T-cell (primary cell): Measurements from ENCODE around the gene GNB5. TPM values are rescaled to one million over a fixed set of nuclear protein-coding genes. Genes with fewer than 3 reads are reported as not detected.

Experiments used
- ATAC-seq, 4 experiments: fragments of 200-7000 bp in 3 of 4; fragments of 150-1000 bp in 1 of 4; cut with Tn5 transposase; replicated peaks in 1 of 4; 1 replicate in 3 of 4; 2 replicates in 1 of 4; pipeline ENCODE4 v1.10.0; 2021; ENCODE audit warnings: moderate library complexity in 3 of 4, mild to moderate bottlenecking in 2 of 4, moderate number of reproducible peaks in 1 of 4
- CTCF ChIA-PET, 2 donors: fragments of 300-600 bp; sonication (Branson Sonifier 250); formaldehyde crosslinking; loops; one replicate each; lab custom pipeline; 2022; ENCODE audit warnings: antibody characterized with exemption in 2 of 2; lab: Charles Lee
- POLR2A ChIA-PET, 2 donors: fragments of 300-600 bp; sonication (Branson Sonifier 250); formaldehyde crosslinking; loops; one replicate each; lab custom pipeline; 2022; ENCODE audit warnings: antibody characterized with exemption in 2 of 2; lab: Charles Lee
- DNase-seq, 35 experiments: peaks; one replicate each; pipeline versions ENCODE4 v3.0.0 to v3.0.0-alpha.2; 2013 to 2023
- H3K27ac ChIP-seq: one replicate; pipeline ENCODE4 v1.5.1; 2013; ENCODE audit warnings: low read length
- H3K27me3 ChIP-seq, 2 experiments: replicated peaks in 1 of 2; 1 replicate in 1 of 2; 2 replicates in 1 of 2; pipeline versions ENCODE4 v1.6.1 to v1.7.0; 2013; ENCODE audit warnings: low read length in 1 of 2, mixed read lengths in 1 of 2; ENCODE audit not compliant: control insufficient read depth in 2 of 2, insufficient read depth in 2 of 2; ENCODE audit errors: extremely low read depth in 1 of 2
- H3K36me3 ChIP-seq, 2 donors: 1 replicate in 1 of 2; 2 replicates in 1 of 2; pipeline versions ENCODE4 v1.6.1 to v1.7.0; 2013; ENCODE audit warnings: low read length in 1 of 2; ENCODE audit not compliant: control insufficient read depth in 2 of 2, insufficient read depth in 1 of 2; ENCODE audit errors: extremely low read depth in 1 of 2
- H3K4me1 ChIP-seq, 2 experiments: 1 replicate in 1 of 2; 2 replicates in 1 of 2; pipeline versions ENCODE4 v1.6.1 to v1.7.0; 2013; ENCODE audit warnings: low read length in 2 of 2, mixed read lengths in 1 of 2; ENCODE audit not compliant: insufficient read depth in 2 of 2, control insufficient read depth in 1 of 2; ENCODE audit errors: extremely low read depth in 1 of 2
- H3K4me3 ChIP-seq, 2 donors: 1 replicate in 1 of 2; 2 replicates in 1 of 2; pipeline versions ENCODE4 v1.5.1 to v1.7.0; 2013; ENCODE audit warnings: mild to moderate bottlenecking in 2 of 2, low read length in 1 of 2, moderate library complexity in 1 of 2; ENCODE audit not compliant: control insufficient read depth in 1 of 2; ENCODE audit errors: extremely low read depth in 1 of 2
- H3K9me3 ChIP-seq: 2 replicates; pipeline ENCODE4 v1.7.0; 2013
- H3K27ac Mint-ChIP-seq, 2 donors: one replicate each; pipeline ENCODE4 v1.8.0; 2020 to 2021; ENCODE audit warnings: mild to moderate bottlenecking in 2 of 2, mixed read lengths in 2 of 2
- H3K27me3 Mint-ChIP-seq, 2 donors: one replicate each; pipeline ENCODE4 v1.8.0; 2021 to 2022; ENCODE audit warnings: mixed read lengths in 2 of 2
- H3K36me3 Mint-ChIP-seq: one replicate; pipeline ENCODE4 v1.8.0; 2021; ENCODE audit warnings: mixed read lengths
- H3K4me1 Mint-ChIP-seq, 3 donors: one replicate each; pipeline ENCODE4 v1.8.0; 2020 to 2022; ENCODE audit warnings: mixed read lengths in 3 of 3, mild to moderate bottlenecking in 1 of 3
- H3K4me3 Mint-ChIP-seq, 3 donors: one replicate each; pipeline ENCODE4 v1.8.0; 2020 to 2022; ENCODE audit warnings: mild to moderate bottlenecking in 3 of 3, mixed read lengths in 3 of 3, moderate library complexity in 3 of 3
- H3K9me3 Mint-ChIP-seq, 3 donors: one replicate each; pipeline ENCODE4 v1.8.0; 2020 to 2022; ENCODE audit warnings: mixed read lengths in 3 of 3
- whole genome bisulfite sequencing: methylation state at CpG from one replicate; pipeline ENCODE4 v1.1.5; 2013; ENCODE audit warnings: missing lambda C conversion rate; ENCODE audit not compliant: insufficient coverage; 5-methylcytosine and 5-hydroxymethylcytosine counted together
- total RNA-seq, 35 experiments: library from RNA in 6 of 35; stranded (reverse) in 6 of 35; fragments of 120-200 nt in 1 of 35; gene quantifications; one replicate each; pipeline versions ENCODE4 v1.2.1 to v1.2.4 and lab custom pipeline; 2013 to 2026

The GNB5 gene
- total RNA-seq, 5 donors from 2014 or later (not counting 1 experiment from before 2014, with no cell fraction given) = 39.7 to 74.4 (median 54.7) TPM

DNA sequence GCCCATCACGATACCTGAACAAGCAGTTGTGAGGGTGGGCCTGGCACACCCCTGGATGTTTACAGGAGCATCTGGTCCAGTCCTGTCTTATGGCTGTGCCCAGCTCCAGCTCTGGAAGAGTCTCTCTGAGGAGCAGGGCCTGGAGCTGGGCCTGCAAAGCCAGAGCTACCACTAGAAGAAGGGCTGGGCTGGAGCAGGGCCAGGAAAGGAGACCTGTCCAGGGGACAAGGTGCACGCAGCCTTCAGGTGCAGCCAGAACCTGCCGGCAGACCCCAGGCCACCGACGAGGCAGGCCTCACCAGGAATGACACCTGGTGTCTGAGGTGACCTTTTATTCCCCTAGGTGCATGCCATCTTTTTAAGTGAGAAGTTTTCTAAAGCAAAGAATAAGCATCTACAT, 70.2 kb downstream of the GNB5 start:
- peaks cover 6 to 10% (median 10%) of the 10 kb centered on the region in 3 donors for H3K4me1 Mint-ChIP-seq

DNA sequence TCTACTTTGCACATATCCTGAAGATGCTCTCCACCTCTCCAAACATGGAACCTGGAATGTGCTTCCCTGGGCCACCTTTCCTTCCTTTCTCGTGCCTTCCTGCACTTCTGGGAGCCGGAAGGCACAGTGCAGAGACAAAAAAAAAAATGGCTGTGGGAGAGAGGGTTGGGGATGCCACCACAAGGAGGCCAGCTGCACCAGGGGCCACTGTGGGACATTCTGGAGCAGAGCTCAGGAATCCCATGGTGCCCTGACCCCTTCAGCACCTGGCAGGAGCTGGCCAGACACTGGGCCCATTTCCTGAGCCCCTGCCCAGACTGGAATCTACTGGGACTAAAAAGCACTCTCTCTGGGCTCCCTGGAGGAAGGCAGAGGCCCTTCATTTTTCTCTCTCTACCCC, 70.7 kb downstream of the GNB5 start:
- Mint-ChIP-seq H3K9me3 (no peaks in the 10 kb centered on the region), H3K4me3 (no peak overlapping the region), H3K4me1 (peaks cover 8 to 15% (median 15%) of the 10 kb centered on the region in 3 donors), H3K36me3 (peaks cover 15% of the 10 kb centered on the region), H3K27me3 (no peaks in the 10 kb centered on the region), H3K27ac (no peak overlapping the region)
- Histone ChIP-seq H3K9me3 (no peaks in the 10 kb centered on the region), H3K36me3 (peaks cover 10 to 16% of the 10 kb centered on the region in 2 donors), H3K27me3 (no peaks in the 10 kb centered on the region), H3K4me1 (no peaks in the 10 kb centered on the region), H3K27ac (no peak overlapping the region), H3K4me3 (no peak overlapping the region)
- POLR2A ChIA-PET = no interaction called here
- DNase-seq (no peak), ATAC-seq (no peak)
- no CpG with 5 or more reads among the region's 2 CpGs for WGBS
- CTCF ChIA-PET = no interaction called here

More for the DNA sequence above, 70.2 kb downstream of the GNB5 start:
- Mint-ChIP-seq H3K36me3 (peaks cover 15% of the 10 kb centered on the region), H3K27me3 (no peaks in the 10 kb centered on the region), H3K9me3 (no peaks in the 10 kb centered on the region), H3K27ac (no peak overlapping the region), H3K4me3 (no peak overlapping the region)
- ChIA-PET POLR2A (no interaction called here), CTCF (no interaction called here)
- DNase-seq (no peak), ATAC-seq (no peak)
- H3K27ac ChIP-seq = no peak overlapping the region
- peaks cover 12 to 21% of the 10 kb centered on the region in 2 donors for H3K36me3 ChIP-seq
- WGBS = 100% methylated on average over 3 of the region's 5 CpGs
- H3K4me3 ChIP-seq = no peak overlapping the region
- H3K27me3 ChIP-seq = no peaks in the 10 kb centered on the region
- H3K9me3 ChIP-seq = no peaks in the 10 kb centered on the region
- no peaks in the 10 kb centered on the region for H3K4me1 ChIP-seq

- H3K9me3 Mint-ChIP-seq = no peaks in the 10 kb centered on the region
- ChIA-PET CTCF (interaction anchor here in 1 of 2 donors (0.7 kb wide), 1 partner anchor 113 kb away, joined by 5 read pairs; no protein-coding TSS in a partner anchor), POLR2A (interaction anchor here (0.6 to 0.7 kb wide), 5 partner anchors 14 to 181 kb away, joined by 3 to 12 read pairs (median 5); no protein-coding TSS in a partner anchor)
- H3K9me3 ChIP-seq = no peaks in the 10 kb centered on the region
- ATAC-seq (no peak), DNase-seq (no peak)
- H3K4me3 Mint-ChIP-seq = no peak overlapping the region
- peaks cover 7% of the 10 kb centered on the region for H3K36me3 Mint-ChIP-seq
- H3K27ac ChIP-seq = no peak overlapping the region
- 84% methylated on average over 2 of the region's 3 CpGs for WGBS
- H3K27me3 Mint-ChIP-seq = no peaks in the 10 kb centered on the region
- no peaks in the 10 kb centered on the region for H3K27me3 ChIP-seq
- H3K4me3 ChIP-seq = no peak overlapping the region
- H3K4me1 Mint-ChIP-seq = peaks cover 8 to 16% (median 15%) of the 10 kb centered on the region in 3 donors
- no peak overlapping the region for H3K27ac Mint-ChIP-seq
- no peaks in the 10 kb centered on the region for H3K4me1 ChIP-seq
- H3K36me3 ChIP-seq = peaks cover 6 to 9% of the 10 kb centered on the region in 2 donors
These were observed 72.0 kb downstream of the GNB5 start for GRCh38 chr15:52118969-52119749.

- peaks cover 0 to 3% of the 10 kb centered on the region in 2 experiments for H3K4me1 ChIP-seq
- H3K4me3 ChIP-seq = no peak overlapping the region
- POLR2A ChIA-PET = no interaction called here
- Mint-ChIP-seq H3K4me1 (peaks cover 8 to 17% (median 17%) of the 10 kb centered on the region in 3 donors), H3K27ac (peak overlapping the region in 1 of 2 donors; percentile 19), H3K4me3 (no peak overlapping the region), H3K9me3 (no peaks in the 10 kb centered on the region), H3K27me3 (no peaks in the 10 kb centered on the region), H3K36me3 (no peaks in the 10 kb centered on the region)
- H3K27me3 ChIP-seq = peaks cover 0 to 6% of the 10 kb centered on the region in 2 experiments
- DNase-seq = no peak
- WGBS = 96% methylated on average over 8 of the region's 9 CpGs
- no peaks in the 10 kb centered on the region for H3K9me3 ChIP-seq
- H3K36me3 ChIP-seq = peaks cover 0 to 9% of the 10 kb centered on the region in 2 donors
- ATAC-seq = no peak
- H3K27ac ChIP-seq = no peak overlapping the region
- CTCF ChIA-PET = no interaction called here
These were observed 73.6 kb downstream of the GNB5 start for GRCh38 chr15:52117549-52117948.

GRCh38 chr15:52115598-52116427, 75.4 kb downstream of the GNB5 start:
- H3K27ac ChIP-seq = no peak overlapping the region
- no peaks in the 10 kb centered on the region for H3K9me3 Mint-ChIP-seq
- CTCF ChIA-PET = no interaction called here
- H3K36me3 Mint-ChIP-seq = no peaks in the 10 kb centered on the region
- peaks cover 0 to 15% of the 10 kb centered on the region in 2 experiments for H3K4me1 ChIP-seq
- peaks cover 14 to 21% (median 19%) of the 10 kb centered on the region in 3 donors for H3K4me1 Mint-ChIP-seq
- peaks cover 0 to 20% of the 10 kb centered on the region in 2 experiments for H3K27me3 ChIP-seq
- H3K36me3 ChIP-seq = peaks cover 0 to 6% of the 10 kb centered on the region in 2 donors
- peak overlapping the region; percentile 49 to 78 for H3K27ac Mint-ChIP-seq
- H3K9me3 ChIP-seq = no peaks in the 10 kb centered on the region
- no peak overlapping the region for H3K4me3 Mint-ChIP-seq
- 90% methylated on average over 2 of the region's 9 CpGs for WGBS
- H3K27me3 Mint-ChIP-seq = peaks cover 4 to 7% of the 10 kb centered on the region in 2 donors
- ATAC-seq (no peak), DNase-seq (no peak)
- POLR2A ChIA-PET = no interaction called here
- no peak overlapping the region for H3K4me3 ChIP-seq
